Neutrophil (primary cell): Measurements from ENCODE around the gene CNOT2.

Source experiments
- H3K27ac ChIP-seq: fragments of 200-600 bp; sonication (generic); 2 replicates; pipeline ENCODE4 v1.5.1; 2016; ENCODE audit warnings: mild to moderate bottlenecking, moderate library complexity
- H3K27me3 ChIP-seq: fragments of 200-600 bp; sonication (generic); 2 replicates; pipeline ENCODE4 v1.6.0; 2016; ENCODE audit warnings: mild to moderate bottlenecking
- H3K36me3 ChIP-seq: fragments of 200-600 bp; sonication (generic); 2 replicates; pipeline ENCODE4 v1.5.1; 2017
- H3K4me1 ChIP-seq, 2 experiments: fragments of 200-600 bp in 1 of 2; sonication (generic) in 1 of 2; 1 replicate in 1 of 2; 2 replicates in 1 of 2; pipeline versions ENCODE4 v1.5.1 to v1.6.1; 2013 to 2016; ENCODE audit warnings: low read depth in 1 of 2, low read length in 1 of 2, mild to moderate bottlenecking in 1 of 2, moderate library complexity in 1 of 2; ENCODE audit not compliant: control insufficient read depth in 1 of 2, insufficient read depth in 1 of 2
- H3K4me3 ChIP-seq, 2 experiments: fragments of 200-600 bp in 1 of 2; sonication (generic) in 1 of 2; 1 replicate in 1 of 2; 2 replicates in 1 of 2; pipeline ENCODE4 v1.5.1; 2013 to 2016; ENCODE audit warnings: low read depth in 1 of 2, low read length in 1 of 2, mild to moderate bottlenecking in 1 of 2, moderate library complexity in 1 of 2
- H3K9me3 ChIP-seq: fragments of 200-600 bp; sonication (generic); 2 replicates; pipeline ENCODE4 v1.5.1; 2016
- TF ChIP-seq, protein P1 (sequence below): fragments of 200-600 bp; sonication (generic); IDR thresholded peaks from 2 replicates; pipeline ENCODE4 v1.5.1; 2016; ENCODE audit warnings: antibody characterized with exemption

Gene CNOT2

DNA sequence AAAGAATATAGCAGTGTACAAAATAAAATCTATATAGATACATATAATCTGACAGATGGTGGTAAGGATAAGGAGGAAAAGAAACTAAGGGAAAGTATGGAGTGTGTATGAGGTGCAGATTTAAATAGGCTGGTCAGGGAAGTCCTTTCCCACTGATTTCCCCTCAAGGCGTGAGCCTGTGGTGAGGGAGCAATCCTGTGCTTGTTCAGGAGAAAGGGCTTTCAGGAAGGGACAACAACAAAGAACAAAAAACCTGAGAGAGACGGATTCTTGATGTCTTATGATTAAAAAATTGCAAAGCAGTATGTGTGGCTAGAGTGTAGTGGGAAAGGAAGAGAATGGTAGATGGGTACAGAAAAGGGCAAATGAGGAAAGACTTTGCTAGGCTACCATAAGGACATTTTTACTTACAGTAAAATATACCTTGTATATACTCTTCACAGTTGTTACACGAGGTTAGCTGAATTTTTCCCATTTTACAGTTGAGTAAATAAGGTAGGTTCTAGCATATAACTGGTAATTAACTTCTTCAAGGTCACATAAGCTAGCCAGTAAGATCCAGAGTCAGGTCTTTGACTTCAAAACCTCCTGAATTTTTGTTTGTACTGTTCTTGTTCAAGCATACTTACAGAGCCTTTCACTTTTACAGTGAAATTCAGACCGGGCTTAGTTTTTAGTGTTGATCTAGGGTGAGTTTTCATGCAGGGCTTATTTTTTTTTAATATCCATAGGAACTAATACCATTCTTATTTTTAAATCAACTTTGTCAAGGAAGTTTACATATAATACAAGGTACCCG is 15.6 kb downstream of the CNOT2 start:
- H3K27me3 ChIP-seq = no peaks in the 10 kb centered on the region
- no peak overlapping the region for H3K27ac ChIP-seq
- H3K4me1 ChIP-seq = no peaks in the 10 kb centered on the region
- H3K36me3 ChIP-seq = no peaks in the 10 kb centered on the region
- TF ChIP-seq, protein P1, sequence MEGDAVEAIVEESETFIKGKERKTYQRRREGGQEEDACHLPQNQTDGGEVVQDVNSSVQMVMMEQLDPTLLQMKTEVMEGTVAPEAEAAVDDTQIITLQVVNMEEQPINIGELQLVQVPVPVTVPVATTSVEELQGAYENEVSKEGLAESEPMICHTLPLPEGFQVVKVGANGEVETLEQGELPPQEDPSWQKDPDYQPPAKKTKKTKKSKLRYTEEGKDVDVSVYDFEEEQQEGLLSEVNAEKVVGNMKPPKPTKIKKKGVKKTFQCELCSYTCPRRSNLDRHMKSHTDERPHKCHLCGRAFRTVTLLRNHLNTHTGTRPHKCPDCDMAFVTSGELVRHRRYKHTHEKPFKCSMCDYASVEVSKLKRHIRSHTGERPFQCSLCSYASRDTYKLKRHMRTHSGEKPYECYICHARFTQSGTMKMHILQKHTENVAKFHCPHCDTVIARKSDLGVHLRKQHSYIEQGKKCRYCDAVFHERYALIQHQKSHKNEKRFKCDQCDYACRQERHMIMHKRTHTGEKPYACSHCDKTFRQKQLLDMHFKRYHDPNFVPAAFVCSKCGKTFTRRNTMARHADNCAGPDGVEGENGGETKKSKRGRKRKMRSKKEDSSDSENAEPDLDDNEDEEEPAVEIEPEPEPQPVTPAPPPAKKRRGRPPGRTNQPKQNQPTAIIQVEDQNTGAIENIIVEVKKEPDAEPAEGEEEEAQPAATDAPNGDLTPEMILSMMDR = no peak
- H3K4me3 ChIP-seq = no peak overlapping the region
- no peaks in the 10 kb centered on the region for H3K9me3 ChIP-seq

DNA sequence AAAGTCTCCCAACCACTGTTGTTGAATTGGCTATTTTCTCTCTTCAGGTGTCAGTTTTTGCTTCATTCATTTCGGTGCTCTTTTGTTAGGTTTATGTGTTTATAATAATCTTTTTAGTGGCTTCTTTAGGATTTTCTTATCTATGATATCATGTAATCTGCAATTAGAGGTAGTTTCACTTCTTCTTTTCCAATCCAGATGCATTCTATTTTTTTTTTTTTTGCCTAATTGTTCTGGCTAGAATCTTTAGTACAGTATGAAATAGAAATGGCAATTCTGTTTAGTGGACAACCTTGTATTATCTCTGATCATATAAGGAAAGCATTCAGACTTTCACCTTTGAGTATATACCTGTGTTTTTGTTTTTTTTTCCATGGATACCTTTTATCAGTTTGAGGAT is 17.4 kb downstream of the CNOT2 start:
- H3K27ac ChIP-seq = no peak overlapping the region
- H3K4me3 ChIP-seq = no peak overlapping the region
- H3K36me3 ChIP-seq = no peaks in the 10 kb centered on the region
- H3K27me3 ChIP-seq = no peaks in the 10 kb centered on the region
- no peaks in the 10 kb centered on the region for H3K9me3 ChIP-seq
- TF ChIP-seq, protein P1 = no peak
- no peaks in the 10 kb centered on the region for H3K4me1 ChIP-seq

DNA sequence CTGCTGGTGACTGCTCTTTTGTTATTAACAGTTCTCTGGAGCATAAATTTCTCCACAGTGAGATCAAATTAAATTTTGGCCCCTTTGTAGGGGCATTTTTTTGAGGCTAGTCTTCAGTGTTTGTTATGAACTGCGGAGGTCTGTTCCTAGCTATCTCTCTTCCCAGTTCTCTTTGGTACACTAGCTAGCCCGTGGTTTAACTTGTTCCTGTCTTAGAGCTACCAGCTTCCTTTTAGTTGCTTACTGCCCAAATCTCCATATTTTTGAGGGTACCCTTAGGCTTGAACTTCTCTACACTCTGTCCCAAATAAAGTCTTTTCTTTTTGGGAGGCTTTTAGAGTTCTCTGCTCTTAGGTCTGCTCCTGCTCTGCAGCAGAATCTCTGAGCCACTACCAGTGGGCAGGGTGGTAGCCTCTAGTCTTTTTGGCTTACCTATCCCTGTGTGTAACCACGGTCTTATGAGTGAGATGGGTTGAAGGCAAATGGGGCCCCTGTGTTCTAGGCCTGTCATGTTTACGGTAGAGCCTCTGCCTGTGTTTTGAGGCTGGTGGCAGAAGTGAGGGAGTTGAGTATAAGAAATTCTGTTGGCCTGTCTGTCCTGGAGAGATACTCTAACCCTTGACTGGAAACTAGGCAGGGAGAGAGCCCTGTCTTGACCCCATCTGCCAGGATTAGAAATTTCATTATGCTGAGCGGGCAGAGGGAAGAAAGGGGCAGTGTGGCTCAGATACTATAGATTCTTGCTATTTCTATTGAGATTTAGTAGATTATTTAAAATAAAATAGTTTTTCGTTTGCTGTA is 21.0 kb downstream of the CNOT2 start:
- no peaks in the 10 kb centered on the region for H3K36me3 ChIP-seq
- H3K9me3 ChIP-seq = no peaks in the 10 kb centered on the region
- H3K27me3 ChIP-seq = no peaks in the 10 kb centered on the region
- H3K4me1 ChIP-seq = no peaks in the 10 kb centered on the region
- TF ChIP-seq, protein P1 = no peak
- H3K4me3 ChIP-seq = no peak overlapping the region
- H3K27ac ChIP-seq = no peak overlapping the region

DNA sequence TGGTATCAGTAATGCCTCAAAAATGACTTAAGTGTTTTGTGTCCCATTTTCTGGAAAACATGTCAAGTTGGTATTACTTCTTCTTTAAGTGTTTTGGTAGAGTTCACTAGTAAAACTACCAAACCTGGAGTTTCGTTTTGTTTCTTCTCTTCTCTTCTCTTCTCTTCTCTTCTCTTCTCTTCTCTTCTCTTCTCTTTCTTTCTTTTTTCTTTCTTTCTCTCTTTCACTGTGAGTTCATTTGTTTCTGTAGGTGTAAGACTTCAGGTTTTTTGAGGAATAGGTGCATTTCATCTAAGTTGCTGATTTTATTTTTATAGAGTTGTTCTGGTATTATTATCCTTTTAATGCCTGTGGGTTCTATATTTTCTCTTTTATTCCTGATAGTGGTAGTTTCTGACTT is 21.9 kb downstream of the CNOT2 start:
- Histone ChIP-seq H3K9me3 (no peaks in the 10 kb centered on the region), H3K36me3 (no peaks in the 10 kb centered on the region), H3K27ac (no peak overlapping the region), H3K27me3 (no peaks in the 10 kb centered on the region), H3K4me1 (no peaks in the 10 kb centered on the region), H3K4me3 (no peak overlapping the region)
- TF ChIP-seq, protein P1 = no peak

DNA sequence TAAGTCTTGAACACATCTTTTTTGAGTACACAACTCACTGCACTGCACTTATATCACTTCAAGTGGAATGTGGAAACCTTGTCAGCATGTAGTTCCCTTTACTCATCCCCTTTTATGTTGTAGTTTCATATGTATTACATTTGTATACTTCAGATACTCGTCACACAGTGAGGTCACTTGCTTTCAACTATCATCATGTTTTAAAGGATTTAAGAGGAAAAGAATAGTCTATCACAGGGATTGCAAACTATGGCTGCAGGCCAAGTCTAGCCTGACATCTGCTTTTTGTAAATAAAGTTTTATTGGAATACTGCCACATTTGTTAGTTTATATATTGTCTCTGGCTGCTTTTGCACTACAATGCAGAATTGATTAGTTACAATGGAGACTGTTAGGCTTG is 24.3 kb downstream of the CNOT2 start:
- H3K4me1 ChIP-seq = no peaks in the 10 kb centered on the region
- no peak overlapping the region for H3K27ac ChIP-seq
- no peaks in the 10 kb centered on the region for H3K36me3 ChIP-seq

More for the DNA sequence above, 24.3 kb downstream of the CNOT2 start:
- Histone ChIP-seq H3K9me3 (no peaks in the 10 kb centered on the region), H3K4me3 (no peak overlapping the region), H3K27me3 (no peaks in the 10 kb centered on the region)
- TF ChIP-seq, protein P1 = no peak
